HS-5 (cell line): ENCODE measurements around the gene CTSD.
A peak's percentile ranks its signal among the peaks of the same experiment; 100 is the strongest.

Experiments used
- DNase-seq: peaks from one replicate; pipeline ENCODE4 v3.0.0-alpha.2; 2012; ENCODE audit warnings: low read depth

CTSD gene

GRCh38 chr11:1782831-1783724, 19.4 kb upstream of the CTSD start:
- DNase-seq, result no peak

- DNase-seq, result no peak
Measured at GRCh38 chr11:1782031-1782590, 18.4 kb upstream of the CTSD start.

GRCh38 chr11:1781593-1781975, 17.9 kb upstream of the CTSD start:
- no peak for DNase-seq

- no peak for DNase-seq
Measured at GRCh38 chr11:1780700-1781592, 17.2 kb upstream of the CTSD start.

GRCh38 chr11:1779806-1780699, 16.3 kb upstream of the CTSD start:
- no peak for DNase-seq

- DNase-seq, result no peak
Measured at GRCh38 chr11:1779034-1779805, 15.5 kb upstream of the CTSD start.

GRCh38 chr11:1778141-1778911, 14.6 kb upstream of the CTSD start:
- no peak for DNase-seq

- no peak for DNase-seq
Measured at GRCh38 chr11:1777737-1778136, 14.0 kb upstream of the CTSD start.

- no peak for DNase-seq
Measured at GRCh38 chr11:1776944-1777715, 13.4 kb upstream of the CTSD start.

- DNase-seq, result no peak
Measured at GRCh38 chr11:1776331-1776851, 12.7 kb upstream of the CTSD start.

GRCh38 chr11:1774886-1775285, 11.2 kb upstream of the CTSD start:
- no peak for DNase-seq

- DNase-seq, result no peak
Measured at GRCh38 chr11:1773994-1774550, 10.3 kb upstream of the CTSD start.

- no peak for DNase-seq
Measured at GRCh38 chr11:1773131-1773993, 9.6 kb upstream of the CTSD start.

GRCh38 chr11:1772270-1773130, 8.8 kb upstream of the CTSD start:
- DNase-seq, result peak; percentile 74

GRCh38 chr11:1771700-1772099, 8.0 kb upstream of the CTSD start:
- no peak for DNase-seq

- DNase-seq, result no peak
Measured at GRCh38 chr11:1771273-1771672, 7.5 kb upstream of the CTSD start.

- DNase-seq, result no peak
Measured at GRCh38 chr11:1770528-1770927, 6.8 kb upstream of the CTSD start.
